NCI-H1694 treated with DMSO at 0.1 percent for 48 hours (cell line): ENCODE measurements around the gene ADAMTS2.
A peak's percentile ranks its signal among the peaks of the same experiment; 100 is the strongest.

Source experiments
- DNase-seq: peaks from one replicate; lab custom pipeline; 2025; lab: John Stamatoyannopoulos, UW

ADAMTS2 gene

GRCh38 chr5:179194941-179195381 lies 150.3 kb downstream of the ADAMTS2 start:
- DNase-seq: no peak

GRCh38 chr5:179194201-179194910 lies 150.9 kb downstream of the ADAMTS2 start:
- DNase-seq: no peak

DNA sequence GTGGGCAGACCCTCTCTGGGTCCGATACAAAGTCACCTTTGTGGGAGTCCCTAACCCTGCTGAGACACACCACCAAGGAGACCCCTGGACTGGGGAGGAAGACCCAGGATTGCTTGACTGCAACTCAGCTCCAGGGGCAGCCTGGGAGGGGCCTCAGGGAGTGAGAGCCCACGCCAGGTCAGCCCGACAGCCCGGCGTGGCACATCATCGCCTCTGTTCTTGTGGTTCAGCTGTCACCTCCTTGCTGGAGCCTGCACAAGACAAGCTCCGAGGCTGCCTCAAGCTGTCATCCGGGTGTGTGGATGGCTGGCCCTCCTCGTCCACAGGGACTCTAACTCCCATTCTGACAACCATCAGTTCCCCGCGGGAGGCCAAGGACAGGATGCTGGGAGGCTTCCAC lies 151.5 kb downstream of the ADAMTS2 start:
- no peak for DNase-seq

GRCh38 chr5:179192891-179193470 lies 152.3 kb downstream of the ADAMTS2 start:
- DNase-seq: no peak

DNA sequence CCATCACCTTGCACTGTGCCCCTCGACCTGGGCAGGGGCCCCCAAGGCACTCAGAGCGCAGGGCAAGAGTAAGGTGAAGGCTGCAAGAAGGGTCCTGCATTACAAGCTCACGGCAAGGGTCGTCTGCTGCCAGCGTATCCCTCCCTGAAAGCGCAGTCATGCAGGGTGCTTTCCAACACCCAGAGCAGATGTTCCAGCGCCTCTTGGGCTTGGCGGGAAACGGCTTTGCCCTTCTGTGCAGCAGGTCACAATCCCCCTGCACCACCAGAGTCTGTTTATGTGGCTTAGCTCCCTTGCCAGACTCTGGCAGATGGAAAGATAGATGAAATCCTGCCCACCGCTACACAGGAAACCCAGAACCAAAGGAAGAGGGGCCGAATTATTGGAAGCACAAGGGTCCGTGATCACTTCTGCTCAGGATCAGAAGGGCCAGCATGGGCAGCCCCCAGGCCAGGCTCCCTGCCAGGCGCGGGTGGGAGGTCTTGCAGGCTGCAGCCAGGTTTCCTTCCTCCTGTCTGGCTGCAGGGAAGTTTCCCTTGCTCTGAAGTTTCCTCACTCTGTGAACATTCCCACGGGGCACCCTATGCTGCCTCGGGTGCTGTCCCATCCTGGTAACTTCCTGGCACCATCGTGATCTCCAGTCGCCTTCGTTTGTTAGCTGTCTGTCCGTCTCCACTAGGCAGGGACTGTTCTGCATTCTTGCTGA lies 152.9 kb downstream of the ADAMTS2 start:
- peak; percentile 72 for DNase-seq

DNA sequence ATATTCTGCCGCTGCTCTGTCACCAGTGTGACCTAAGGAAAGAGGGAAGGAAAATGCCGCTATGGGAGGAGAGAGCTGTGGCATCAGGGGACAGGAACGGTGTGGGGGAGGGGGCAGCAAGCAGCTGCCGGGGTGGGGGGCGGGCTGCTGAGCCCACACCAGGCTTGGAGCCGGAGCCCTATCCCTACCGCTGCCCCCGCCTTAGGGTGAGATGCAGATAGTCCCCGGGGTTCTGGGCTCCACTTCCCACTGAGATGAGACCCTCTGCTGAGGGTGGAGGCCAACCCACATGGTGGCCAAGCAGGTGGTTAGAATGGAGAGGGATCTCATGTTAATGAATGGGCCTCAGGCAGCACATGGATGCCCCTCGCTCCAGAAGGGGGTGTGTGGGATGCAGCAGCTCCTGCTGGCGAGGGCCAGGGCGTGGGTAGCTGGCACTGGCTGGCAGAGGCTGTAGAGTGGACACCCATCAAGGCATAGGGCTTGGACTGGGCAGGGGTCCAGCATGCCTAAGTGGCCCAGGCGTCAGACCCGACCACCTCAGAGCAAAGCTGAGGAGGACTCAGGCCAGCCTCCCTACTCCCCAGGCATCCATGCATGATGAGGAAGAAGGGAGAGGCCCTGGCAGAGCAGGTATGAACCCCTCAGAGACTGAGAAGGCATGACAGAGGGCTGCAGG lies 153.6 kb downstream of the ADAMTS2 start:
- no peak for DNase-seq

DNA sequence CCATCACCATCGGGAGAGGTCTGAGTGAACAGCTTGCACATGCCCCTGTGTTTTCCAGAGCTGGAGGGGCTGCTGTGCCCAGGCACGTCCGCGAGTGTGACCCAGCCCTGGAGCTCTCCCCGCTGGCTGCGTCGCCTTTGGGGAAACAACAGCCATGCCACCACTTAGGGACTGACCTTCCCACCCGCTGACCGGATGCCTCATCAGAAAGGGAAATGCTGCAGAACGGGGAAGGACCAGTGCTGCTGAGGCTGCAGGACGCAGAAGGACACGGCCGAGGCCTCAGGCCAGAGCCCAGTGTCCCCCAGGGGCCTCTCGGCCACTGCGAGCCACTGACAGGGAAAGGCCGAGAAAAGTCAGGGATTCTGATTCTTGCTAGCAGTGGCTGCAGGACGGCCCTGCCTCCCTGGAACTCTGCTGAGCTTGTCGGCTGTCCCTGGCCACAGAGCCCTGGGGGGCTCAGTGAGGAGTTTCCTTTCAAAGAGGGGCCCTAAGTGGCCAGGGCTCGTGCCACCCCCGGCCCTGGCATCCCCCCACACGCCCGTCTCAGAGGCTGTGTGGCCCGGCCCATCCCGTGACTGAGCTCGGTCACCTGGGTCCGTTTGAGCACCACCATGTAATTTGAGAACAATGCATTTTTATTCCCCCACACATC lies 154.3 kb downstream of the ADAMTS2 start:
- no peak for DNase-seq

- no peak for DNase-seq
Measured at GRCh38 chr5:179188636-179189035, 156.6 kb downstream of the ADAMTS2 start.

DNA sequence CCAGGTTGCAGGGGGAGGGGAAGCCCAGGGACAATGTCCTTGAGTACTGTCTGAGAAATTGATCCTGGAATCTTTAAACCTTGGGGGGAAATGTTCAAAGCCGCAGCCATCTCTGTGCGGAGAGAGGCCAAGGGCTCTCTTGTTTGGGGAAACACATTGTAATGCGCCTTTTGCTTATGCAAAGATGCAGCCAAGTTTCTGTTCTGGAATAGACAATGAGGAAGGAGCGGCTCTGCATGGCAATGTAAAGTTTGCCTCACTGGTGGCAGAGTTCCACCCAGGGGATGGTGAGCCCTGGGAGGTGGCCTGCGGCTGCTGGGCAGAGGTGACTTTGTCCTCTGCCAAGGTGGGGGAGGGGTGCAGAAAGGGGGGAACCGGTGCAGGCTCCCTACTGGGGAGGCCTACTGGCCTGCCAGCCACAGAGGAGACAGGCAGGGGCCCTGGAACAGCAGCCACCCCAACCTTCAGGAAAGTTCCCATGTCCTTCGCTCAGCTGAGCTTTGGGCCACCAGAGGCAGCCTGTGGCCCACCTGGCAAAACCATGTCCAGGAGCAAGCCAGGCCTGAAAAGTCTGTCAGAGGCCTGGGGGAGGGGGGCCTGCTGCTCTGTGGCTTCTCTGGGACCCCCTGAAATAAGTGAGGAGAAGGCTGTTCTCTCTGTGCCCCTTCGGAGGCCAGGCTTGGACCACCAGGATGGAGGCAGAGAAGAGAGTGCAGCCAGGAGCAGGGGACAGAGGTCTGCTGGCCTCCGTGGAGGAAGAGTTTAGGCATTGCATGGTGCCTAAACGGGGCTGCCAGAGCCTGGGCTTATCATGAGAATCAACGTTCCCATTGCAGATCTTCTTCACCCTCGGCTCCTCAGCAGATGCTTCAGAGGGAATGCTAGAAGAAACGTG lies 157.3 kb downstream of the ADAMTS2 start:
- no peak for DNase-seq

DNA sequence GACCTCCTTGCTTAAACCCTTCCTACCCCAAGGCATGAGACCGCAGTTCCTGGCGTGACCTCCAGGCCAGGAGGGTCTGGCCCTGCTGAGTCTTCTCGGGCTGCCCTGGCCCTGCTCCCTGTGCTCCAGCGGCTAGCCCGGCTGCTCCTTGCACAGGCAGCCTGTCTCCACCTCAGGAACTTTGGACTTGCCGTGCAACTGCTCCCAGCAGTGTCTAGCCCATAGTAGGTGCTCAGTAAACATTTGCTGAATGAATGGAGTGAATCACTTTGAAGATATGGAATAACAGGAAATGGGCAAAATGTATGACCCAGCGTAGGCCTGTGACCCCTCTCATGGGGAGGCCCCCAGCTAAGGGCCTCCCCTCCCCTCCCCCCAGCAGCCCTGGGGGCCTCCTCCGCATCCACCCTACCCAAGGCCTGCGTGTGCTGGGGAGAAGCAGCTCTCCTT lies 158.0 kb downstream of the ADAMTS2 start:
- no peak for DNase-seq

DNA sequence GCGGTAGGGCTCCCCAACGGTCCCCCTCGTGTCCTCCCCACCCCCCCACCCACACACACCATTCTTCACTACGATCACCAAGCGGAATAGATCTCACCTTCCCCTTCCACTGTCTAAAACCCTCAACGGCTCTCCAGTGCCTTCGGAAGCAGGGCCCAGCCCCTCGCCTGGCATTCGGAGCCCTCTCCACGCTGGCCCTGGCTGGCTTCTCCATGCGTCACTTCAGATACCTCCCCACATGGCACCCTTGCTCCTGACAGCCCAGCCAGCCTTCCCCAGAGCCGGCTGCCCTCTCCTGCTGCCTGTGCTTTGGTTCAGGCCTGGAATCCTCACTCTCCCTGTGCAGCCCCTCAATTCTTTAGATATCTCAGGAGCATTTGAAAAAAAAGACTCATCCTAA lies 158.5 kb downstream of the ADAMTS2 start:
- no peak for DNase-seq

DNA sequence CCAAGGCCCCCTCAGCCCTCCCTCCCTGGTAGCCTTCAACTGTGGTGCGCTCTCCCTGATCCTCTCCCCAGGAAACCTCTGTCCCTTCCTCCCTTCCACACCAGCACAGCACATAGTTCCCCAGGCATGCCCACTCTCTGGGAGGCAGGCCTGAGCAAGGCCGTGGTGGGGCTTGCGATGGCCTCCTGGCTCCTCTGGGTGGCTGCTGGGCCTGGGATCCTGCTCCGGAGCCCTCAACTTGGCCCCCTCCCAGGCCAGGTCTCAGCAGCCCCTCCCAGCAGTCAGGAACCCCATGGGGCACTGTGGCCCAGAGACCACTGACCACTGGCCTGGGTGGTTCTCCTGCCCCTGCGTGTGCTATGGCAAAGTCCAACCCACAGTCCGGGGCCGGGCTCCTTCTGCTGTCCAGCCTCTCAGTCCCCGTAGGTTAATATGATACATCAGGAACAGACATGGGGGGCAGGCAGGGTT lies 159.3 kb downstream of the ADAMTS2 start:
- DNase-seq: no peak

DNA sequence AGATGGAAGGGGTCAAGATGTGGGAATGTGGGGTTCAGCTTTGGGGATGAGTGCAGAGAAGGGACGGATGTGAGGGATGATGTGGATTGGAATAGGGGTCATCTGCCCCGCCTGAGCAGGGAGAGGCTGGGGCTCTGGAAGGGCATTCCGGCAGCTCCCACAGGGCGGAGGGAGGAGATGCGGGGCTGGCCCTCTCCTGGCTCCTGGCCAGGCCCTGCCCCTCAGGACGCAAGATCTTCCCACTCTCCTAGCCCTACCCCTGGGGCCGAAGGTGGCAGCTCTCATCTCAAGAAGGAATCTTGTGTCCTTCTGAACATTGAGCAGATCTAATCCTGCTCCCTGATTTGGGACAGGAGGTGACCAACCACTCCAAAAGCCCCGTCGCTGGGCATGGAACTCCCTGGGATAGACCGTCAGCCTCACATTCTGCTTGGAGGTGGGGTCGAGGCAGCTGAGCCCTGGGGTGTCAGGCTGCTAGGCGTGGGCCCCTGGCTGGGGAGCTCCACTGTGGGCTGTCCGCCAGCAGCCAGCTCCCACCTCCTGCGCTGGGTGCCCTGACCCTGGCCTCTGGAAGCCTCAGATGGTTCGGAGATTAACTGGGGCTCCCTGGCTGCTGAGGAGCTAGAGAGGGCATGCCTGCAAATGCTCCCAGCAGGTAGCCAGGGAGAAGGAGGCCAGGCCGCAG lies 159.9 kb downstream of the ADAMTS2 start:
- no peak for DNase-seq

DNA sequence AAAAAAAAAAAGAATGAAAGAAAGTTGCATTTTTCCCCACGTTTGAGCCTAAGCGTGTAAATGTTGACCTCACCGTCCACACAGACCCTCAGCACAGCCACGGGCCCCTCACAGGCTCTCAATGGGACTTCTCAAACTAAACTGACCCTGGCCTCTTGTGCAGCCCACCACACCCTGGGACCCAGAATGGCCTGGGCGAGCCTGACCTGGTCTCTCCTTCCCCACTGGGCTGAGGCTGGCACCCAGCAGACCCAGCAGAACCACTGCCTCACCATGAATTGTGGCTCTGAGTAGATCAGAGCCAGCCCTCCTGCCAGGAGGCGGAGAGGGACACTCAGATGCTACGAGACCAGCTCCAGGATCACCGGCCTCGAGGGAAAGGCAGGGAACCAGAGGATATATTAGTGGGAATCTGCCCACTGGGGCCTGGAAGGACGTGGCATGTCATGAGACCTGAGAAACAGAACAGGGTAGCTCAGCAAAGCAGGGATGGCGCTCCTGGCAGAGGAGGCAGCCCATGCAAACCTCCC lies 160.7 kb downstream of the ADAMTS2 start:
- DNase-seq: no peak

DNA sequence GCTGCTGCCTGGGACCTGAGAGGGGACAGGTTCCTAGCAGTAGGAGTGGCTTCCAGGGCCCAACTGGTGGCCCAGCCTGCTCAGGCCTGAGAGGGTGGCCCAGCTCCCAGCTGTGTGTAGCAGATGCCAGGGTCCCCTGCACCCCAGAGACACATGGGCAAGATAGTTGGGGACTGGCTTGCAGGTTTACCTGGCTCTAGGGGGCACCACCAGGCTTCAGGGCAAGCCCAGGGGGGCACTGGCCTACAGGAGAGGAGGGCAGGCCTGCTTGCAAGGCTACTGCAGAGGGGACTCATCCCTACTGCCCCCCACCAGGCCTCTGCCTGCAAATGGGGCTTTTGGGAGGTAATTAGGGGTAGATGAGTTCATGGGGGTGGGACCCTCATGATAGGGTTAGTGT lies 161.8 kb downstream of the ADAMTS2 start:
- DNase-seq: no peak

- DNase-seq: no peak
Measured at GRCh38 chr5:179182601-179183000, 162.7 kb downstream of the ADAMTS2 start.

DNA sequence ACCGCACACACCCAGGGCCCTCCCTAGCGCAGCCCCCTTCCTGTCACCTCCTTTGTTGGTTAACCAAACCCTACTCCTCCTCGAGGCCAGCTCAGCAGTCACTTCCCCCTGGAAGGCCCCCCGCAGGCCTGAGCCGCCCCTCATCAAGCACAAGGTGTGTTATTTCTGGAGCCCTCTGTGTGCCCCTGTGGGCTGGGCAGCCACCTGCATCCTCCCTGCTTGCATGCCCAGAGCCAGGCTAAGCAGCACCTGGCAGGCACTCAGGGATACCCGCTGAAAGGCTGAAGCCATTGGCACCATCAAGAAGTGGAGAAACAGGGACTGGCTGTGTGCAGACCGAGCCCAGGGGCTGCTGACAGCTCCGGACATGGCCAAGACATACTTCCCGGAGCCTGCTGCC lies 163.3 kb downstream of the ADAMTS2 start:
- DNase-seq: no peak

- no peak for DNase-seq
Measured at GRCh38 chr5:179180921-179181645, 164.2 kb downstream of the ADAMTS2 start.

- DNase-seq: no peak
Measured at GRCh38 chr5:179180061-179180610, 165.1 kb downstream of the ADAMTS2 start.
